ENCODE data around the gene FAM47C. TPM values are rescaled to one million over a fixed set of nuclear protein-coding genes. Genes with fewer than 3 reads are reported as not detected.

Gene FAM47C
- total RNA-seq, 5 donors from 2014 or later (not counting 1 experiment from before 2014, with no cell fraction given), result not detected

DNA sequence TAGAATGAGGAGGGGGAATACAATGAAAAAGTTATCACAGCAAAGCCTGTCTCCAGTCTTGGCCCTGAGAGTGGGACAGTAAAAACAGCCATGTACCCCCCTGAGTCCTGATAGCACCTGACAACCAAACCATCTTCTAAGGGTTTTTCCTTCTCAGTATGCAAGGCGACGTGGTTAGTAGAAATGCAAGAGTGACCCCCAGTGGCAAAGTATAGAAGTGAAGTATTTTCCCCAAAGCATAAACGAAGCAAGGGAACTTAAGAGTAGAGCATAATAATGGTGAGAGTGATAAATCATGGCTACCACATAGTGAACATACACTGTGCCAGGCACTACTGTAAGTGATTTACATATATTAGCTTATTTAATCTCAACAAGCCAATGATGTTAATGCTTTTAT is 52.8 kb downstream of the FAM47C start:
- CTCF ChIA-PET, result no interaction called here
- H3K4me1 Mint-ChIP-seq, result no peaks in the 10 kb centered on the region

More for the DNA sequence above, 52.8 kb downstream of the FAM47C start:
- Mint-ChIP-seq H3K36me3 (no peaks in the 10 kb centered on the region), H3K4me3 (no peak overlapping the region), H3K9me3 (peaks cover 0 to 3% (median 0%) of the 10 kb centered on the region in 3 donors), H3K27me3 (no peaks in the 10 kb centered on the region), H3K27ac (no peak overlapping the region)
- no peak for ATAC-seq (replicated peaks in 1 of 4)
- Histone ChIP-seq H3K4me3 (ENCODE audit: control insufficient read depth in 1 of 2, extremely low read depth in 1 of 2, low read length in 1 of 2) (no peak overlapping the region), H3K27me3 (replicated peaks in 1 of 2; ENCODE audit: control insufficient read depth in 2 of 2, extremely low read depth in 1 of 2, insufficient read depth in 2 of 2, low read length in 1 of 2) (no peaks in the 10 kb centered on the region), H3K27ac (ENCODE audit: low read length) (no peak overlapping the region), H3K36me3 (ENCODE audit: control insufficient read depth in 2 of 2, extremely low read depth in 1 of 2, insufficient read depth in 1 of 2, low read length in 1 of 2) (no peaks in the 10 kb centered on the region), H3K9me3 (no peaks in the 10 kb centered on the region), H3K4me1 (ENCODE audit: control insufficient read depth in 1 of 2, extremely low read depth in 1 of 2, insufficient read depth in 2 of 2, low read length in 2 of 2) (no peaks in the 10 kb centered on the region)
- no CpG with 5 or more reads among the region's 3 CpGs for WGBS (ENCODE audit: insufficient coverage)
- POLR2A ChIA-PET, result no interaction called here
- peak in 1 of 35 experiments; percentile 0 for DNase-seq

All from T-cell (primary cell).